CD14-positive monocyte (primary cell): Measurements from ENCODE around the gene FAM50B. TPM values are rescaled to one million over a fixed set of nuclear protein-coding genes. Genes with fewer than 3 reads are reported as not detected.

ENCODE experiments used
- DNase-seq, 3 donors: peaks; one replicate each; pipeline ENCODE4 v3.0.0-alpha.2; 2011 to 2022
- H2AFZ ChIP-seq: 2 replicates; pipeline ENCODE4 v1.6.0; 2012; ENCODE audit warnings: mild to moderate bottlenecking, low read depth, low read length, inconsistent platforms; ENCODE audit not compliant: insufficient read depth, poor library complexity, severe bottlenecking
- H3K27ac ChIP-seq, 2 donors: 1 replicate in 1 of 2; 2 replicates in 1 of 2; pipeline ENCODE4 v1.5.1; 2012 to 2013; ENCODE audit warnings: low read length in 2 of 2, control low read depth in 1 of 2, inconsistent platforms in 1 of 2, low read depth in 1 of 2, mild to moderate bottlenecking in 1 of 2
- H3K27me3 ChIP-seq, 2 donors: one replicate each; pipeline versions ENCODE4 v1.6.0 to v1.6.1; 2011 to 2013; ENCODE audit warnings: low read length in 2 of 2; ENCODE audit not compliant: control insufficient read depth in 2 of 2, insufficient read depth in 2 of 2
- H3K36me3 ChIP-seq, 2 donors: replicated peaks in 1 of 2; 1 replicate in 1 of 2; 2 replicates in 1 of 2; pipeline versions ENCODE4 v1.5.1 to v1.6.1; 2012 to 2013; ENCODE audit warnings: low read length in 2 of 2, control low read depth in 1 of 2, inconsistent platforms in 1 of 2, mild to moderate bottlenecking in 1 of 2; ENCODE audit not compliant: insufficient read depth in 2 of 2, control insufficient read depth in 1 of 2
- H3K4me1 ChIP-seq, 2 donors: 1 replicate in 1 of 2; 2 replicates in 1 of 2; pipeline versions ENCODE4 v1.5.1 to v1.6.1; 2012 to 2013; ENCODE audit warnings: low read length in 2 of 2, control low read depth in 1 of 2, inconsistent platforms in 1 of 2, mild to moderate bottlenecking in 1 of 2, moderate library complexity in 1 of 2; ENCODE audit not compliant: insufficient read depth in 2 of 2, control insufficient read depth in 1 of 2
- H3K4me2 ChIP-seq: replicated peaks from 2 replicates; pipeline ENCODE3; 2012; ENCODE audit warnings: low read length, moderate library complexity, mild to moderate bottlenecking; ENCODE audit not compliant: poor library complexity, severe bottlenecking; ENCODE audit errors: extremely low read depth
- H3K4me3 ChIP-seq, 3 experiments: fragments of 200-600 bp in 1 of 3; sonication (generic) in 1 of 3; replicated peaks in 1 of 3; 1 replicate in 2 of 3; 2 replicates in 1 of 3; pipeline ENCODE4 v1.5.1; 2011 to 2013; ENCODE audit warnings: low read length in 3 of 3, mild to moderate bottlenecking in 3 of 3, control low read depth in 2 of 3, low read depth in 2 of 3, inconsistent platforms in 1 of 3, moderate library complexity in 1 of 3
- H3K79me2 ChIP-seq: 2 replicates; pipeline ENCODE4 v1.6.0; 2012; ENCODE audit warnings: mild to moderate bottlenecking, control low read depth, inconsistent platforms, low read length, moderate library complexity; ENCODE audit not compliant: insufficient read depth
- H3K9ac ChIP-seq: 2 replicates; pipeline ENCODE4 v1.6.0; 2017; ENCODE audit warnings: low read length, mild to moderate bottlenecking; ENCODE audit not compliant: insufficient read depth, poor library complexity, severe bottlenecking
- H3K9me3 ChIP-seq, 2 donors: replicated peaks in 1 of 2; 1 replicate in 1 of 2; 2 replicates in 1 of 2; pipeline versions ENCODE4 v1.5.1 to v1.6.1; 2012 to 2013; ENCODE audit warnings: low read length in 2 of 2, control low read depth in 1 of 2; ENCODE audit not compliant: control insufficient read depth in 1 of 2, insufficient read depth in 1 of 2
- H4K20me1 ChIP-seq: 2 replicates; pipeline ENCODE4 v1.6.0; 2012; ENCODE audit warnings: mild to moderate bottlenecking, low read length, control low read depth, moderate library complexity; ENCODE audit not compliant: insufficient read depth
- H3K27ac Mint-ChIP-seq, 7 donors: one replicate each; pipeline ENCODE4 v1.8.0; 2020; ENCODE audit warnings: mild to moderate bottlenecking in 7 of 7, mixed read lengths in 7 of 7, moderate library complexity in 6 of 7, inconsistent platforms in 2 of 7
- H3K27me3 Mint-ChIP-seq, 3 donors: one replicate each; pipeline ENCODE4 v1.8.0; 2021 to 2022; ENCODE audit warnings: low read depth in 3 of 3, mild to moderate bottlenecking in 3 of 3, mixed read lengths in 3 of 3, moderate library complexity in 3 of 3, inconsistent platforms in 1 of 3
- H3K36me3 Mint-ChIP-seq, 2 donors: one replicate each; pipeline ENCODE4 v1.8.0; 2020; ENCODE audit warnings: mixed read lengths in 2 of 2, inconsistent platforms in 1 of 2, mild to moderate bottlenecking in 1 of 2
- H3K4me1 Mint-ChIP-seq: one replicate; pipeline ENCODE4 v1.8.0; 2020; ENCODE audit warnings: mild to moderate bottlenecking, mixed read lengths
- H3K4me3 Mint-ChIP-seq, 2 donors: one replicate each; pipeline ENCODE4 v1.8.0; 2020; ENCODE audit warnings: mild to moderate bottlenecking in 2 of 2, mixed read lengths in 2 of 2, moderate library complexity in 1 of 2
- H3K9me3 Mint-ChIP-seq, 7 donors: one replicate each; pipeline ENCODE4 v1.8.0; 2020 to 2022; ENCODE audit warnings: mixed read lengths in 7 of 7, mild to moderate bottlenecking in 6 of 7, moderate library complexity in 6 of 7, inconsistent platforms in 2 of 7
- CTCF ChIP-seq: fragments of 200-600 bp; IDR thresholded peaks from one replicate; pipeline ENCODE4 v1.8.0; 2022; ENCODE audit warnings: antibody characterized with exemption, mild to moderate bottlenecking
- WGBS: methylation state at CpG from one replicate; pipeline ENCODE4 v1.1.5; 2013; ENCODE audit warnings: missing lambda C conversion rate; ENCODE audit not compliant: insufficient coverage; 5-methylcytosine and 5-hydroxymethylcytosine counted together
- intact Hi-C, 2 donors: fragments of 100-400 bp; cut with micrococcal nuclease; formaldehyde crosslinking; loops; one replicate each; pipeline versions ENCODE4 v1.15.0 to v1.15.1; 2023
- polyA plus RNA-seq, 3 donors: library from polyadenylated mRNA; depleted of rRNA in 1 of 3; unstranded in 2 of 3; stranded (reverse) in 1 of 3; fragments of 300-500 nt in 2 of 3; fragments of >200 nt in 1 of 3; fragmentation: Illumina TruSeq in 2 of 3; gene quantifications; 1 replicate in 2 of 3; 2 replicates in 1 of 3; pipeline ENCODE4 v1.2.3, GENCODE V29; 2012 to 2021

FAM50B gene
- polyA plus RNA-seq, 3 donors, result 1.8 to 3.3 (median 3.0) TPM

GRCh38 chr6:3844097-3844463, 5.1 kb upstream of the FAM50B start:
- H3K36me3 Mint-ChIP-seq, result no peaks in the 10 kb centered on the region
- H3K4me3 ChIP-seq, result no peak overlapping the region
- peaks cover 0 to 4% of the 10 kb centered on the region in 2 donors for H3K9me3 ChIP-seq
- peaks cover 8% of the 10 kb centered on the region in 2 donors for H3K4me1 ChIP-seq
- intact Hi-C loops, result no loop called here
- H3K27me3 Mint-ChIP-seq, result peaks cover 0 to 4% (median 0%) of the 10 kb centered on the region in 3 donors
- H3K27ac Mint-ChIP-seq, result no peak overlapping the region
- no peaks in the 10 kb centered on the region for H4K20me1 ChIP-seq
- peaks cover 8% of the 10 kb centered on the region for H3K4me1 Mint-ChIP-seq
- no peak overlapping the region for H2AFZ ChIP-seq
- H3K27me3 ChIP-seq, result no peaks in the 10 kb centered on the region
- no peak overlapping the region for H3K4me2 ChIP-seq
- DNase-seq, result no peak
- no peak overlapping the region for H3K4me3 Mint-ChIP-seq
- no peaks in the 10 kb centered on the region for H3K36me3 ChIP-seq
- no peak for TF ChIP-seq CTCF
- no peak overlapping the region for H3K9ac ChIP-seq
- H3K9me3 Mint-ChIP-seq, result peaks cover 0 to 7% (median 0%) of the 10 kb centered on the region in 7 donors
- WGBS, result 88% methylated on average over 1 of the region's 5 CpGs
- H3K27ac ChIP-seq, result no peak overlapping the region
- H3K79me2 ChIP-seq, result no peaks in the 10 kb centered on the region

- Mint-ChIP-seq H3K9me3 (peaks cover 11 to 23% (median 14%) of the 10 kb centered on the region in 7 donors), H3K27me3 (peaks cover 0 to 8% (median 0%) of the 10 kb centered on the region in 3 donors), H3K27ac (no peak overlapping the region), H3K4me3 (no peak overlapping the region), H3K36me3 (no peaks in the 10 kb centered on the region), H3K4me1 (peaks cover 9% of the 10 kb centered on the region)
- 100% methylated on average over 1 of the region's 3 CpGs for WGBS
- intact Hi-C loops, result no loop called here
- H2AFZ ChIP-seq, result no peak overlapping the region
- H3K9me3 ChIP-seq, result peaks cover 4 to 20% of the 10 kb centered on the region in 2 donors
- no peak for DNase-seq
- no peaks in the 10 kb centered on the region for H3K79me2 ChIP-seq
- H3K27me3 ChIP-seq, result no peaks in the 10 kb centered on the region
- no peak overlapping the region for H3K9ac ChIP-seq
- H3K27ac ChIP-seq, result no peak overlapping the region
- H3K4me3 ChIP-seq, result no peak overlapping the region
- no peaks in the 10 kb centered on the region for H4K20me1 ChIP-seq
- no peak overlapping the region for H3K4me2 ChIP-seq
- no peak for TF ChIP-seq CTCF
- no peaks in the 10 kb centered on the region for H3K36me3 ChIP-seq
- peaks cover 8 to 16% of the 10 kb centered on the region in 2 donors for H3K4me1 ChIP-seq
Observed at GRCh38 chr6:3847521-3847920, 1.7 kb upstream of the FAM50B start.
